Measurements from ENCODE around the gene GSG1L. TPM values are rescaled to one million over a fixed set of nuclear protein-coding genes. Genes with fewer than 3 reads are reported as not detected.
A peak's percentile ranks its signal among the peaks of the same experiment; 100 is the strongest.

The GSG1L gene
- total and polyA plus RNA-seq, 4 experiments from 2014 or later, result 0.27 TPM; not detected in 3

GRCh38 chr16:27972500-27972899, 91.0 kb downstream of the GSG1L start:
- Histone ChIP-seq H3K9me3 (ENCODE audit: control insufficient read depth in 1 of 2, low read length in 2 of 2) (no peaks in the 10 kb centered on the region), H3K4me3 (ENCODE audit: low read length in 2 of 2) (no peak overlapping the region), H3K27ac (ENCODE audit: low read depth, low read length) (no peak overlapping the region), H3K27me3 (ENCODE audit: insufficient read depth, low read length) (no peaks in the 10 kb centered on the region), H3K4me1 (ENCODE audit: insufficient read depth, low read length) (no peaks in the 10 kb centered on the region), H3K36me3 (ENCODE audit: insufficient read depth, low read length) (no peaks in the 10 kb centered on the region)
- CTCF ChIA-PET (ENCODE audit: partially characterized antibody), result interaction anchor here (0.7 to 3.1 kb wide), 17 partner anchors 9 to 305 kb away, joined by 3 to 29 read pairs (median 4); no protein-coding TSS in a partner anchor
- intact Hi-C loops (cut with micrococcal nuclease), result loop anchor here (1.0 kb wide), 1 partner anchor 98 kb away; no protein-coding TSS in a partner anchor
- peak overlapping the region in 1 of 8 donors; percentile 26 for H3K4me3 Mint-ChIP-seq
- POLR2A ChIA-PET (ENCODE audit: partially characterized antibody), result interaction anchor here (0.9 kb wide), 2 partner anchors 98 to 246 kb away, joined by 3 to 5 read pairs; no protein-coding TSS in a partner anchor
- H3K27ac Mint-ChIP-seq, result peak overlapping the region in 1 of 7 donors; percentile 66
- H3K36me3 Mint-ChIP-seq, result no peaks in the 10 kb centered on the region
- H3K27me3 Mint-ChIP-seq, result peaks cover 10 to 15% of the 10 kb centered on the region in 2 donors
- peaks cover 0 to 5% (median 2%) of the 10 kb centered on the region in 4 donors for H3K4me1 Mint-ChIP-seq
- DNase-seq, result peak; percentile 39 to 55 (median 43)
- no peaks in the 10 kb centered on the region for H3K9me3 Mint-ChIP-seq

DNA sequence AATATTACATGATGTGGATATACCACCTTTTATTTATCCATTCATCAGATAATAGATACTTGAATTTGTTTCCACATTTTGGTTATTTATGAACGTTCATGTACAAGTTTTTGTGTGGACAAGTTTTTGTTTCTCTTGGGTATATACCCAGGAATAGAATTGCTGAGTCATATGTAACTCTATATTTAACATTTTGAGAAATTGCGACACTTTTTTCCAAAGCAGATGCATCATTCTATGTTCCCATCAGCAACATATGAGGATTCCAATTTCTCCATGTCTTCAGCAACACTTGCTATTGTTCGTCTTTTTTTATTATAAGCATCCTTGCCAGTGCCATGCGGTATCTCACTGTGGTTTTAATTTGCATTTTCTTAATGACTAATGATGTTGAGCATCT, 93.9 kb downstream of the GSG1L start:
- peaks cover 3 to 4% of the 10 kb centered on the region in 2 donors for H3K27me3 Mint-ChIP-seq
- no peaks in the 10 kb centered on the region for H3K9me3 ChIP-seq (ENCODE audit: control insufficient read depth in 1 of 2, low read length in 2 of 2)
- H3K4me1 Mint-ChIP-seq, result peaks cover 0 to 5% (median 2%) of the 10 kb centered on the region in 4 donors
- POLR2A ChIA-PET (ENCODE audit: partially characterized antibody), result no interaction called here
- H3K36me3 Mint-ChIP-seq, result no peaks in the 10 kb centered on the region
- H3K4me3 Mint-ChIP-seq, result no peak overlapping the region
- intact Hi-C loops (cut with micrococcal nuclease), result no loop called here
- H3K9me3 Mint-ChIP-seq, result no peaks in the 10 kb centered on the region
- no peaks in the 10 kb centered on the region for H3K27me3 ChIP-seq (ENCODE audit: insufficient read depth, low read length)
- H3K36me3 ChIP-seq (ENCODE audit: insufficient read depth, low read length), result no peaks in the 10 kb centered on the region
- H3K27ac ChIP-seq (ENCODE audit: low read depth, low read length), result no peak overlapping the region
- no peaks in the 10 kb centered on the region for H3K4me1 ChIP-seq (ENCODE audit: insufficient read depth, low read length)
- DNase-seq, result no peak
- no peak overlapping the region for H3K4me3 ChIP-seq (ENCODE audit: low read length in 2 of 2)
- CTCF ChIA-PET (ENCODE audit: partially characterized antibody), result no interaction called here
- H3K27ac Mint-ChIP-seq, result no peak overlapping the region

DNA sequence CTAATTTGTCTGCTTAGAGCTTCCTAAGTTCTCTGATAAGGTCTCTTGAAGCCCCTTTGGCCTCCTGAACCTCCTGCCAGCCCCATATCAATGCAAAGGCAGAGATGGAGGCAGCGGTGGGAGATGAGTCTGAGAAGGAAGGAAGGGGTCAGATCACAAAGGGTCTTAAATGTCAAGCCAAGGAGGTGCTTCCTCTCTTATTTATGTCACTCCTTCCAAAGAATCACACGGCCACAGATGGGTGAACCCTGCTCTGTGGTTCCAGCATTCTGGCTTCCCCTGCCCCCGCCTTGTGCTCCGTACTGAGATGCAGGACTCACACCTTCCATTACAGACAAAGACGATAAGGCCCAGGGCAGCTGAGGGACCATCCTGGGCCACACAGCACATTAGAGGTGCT, 96.3 kb downstream of the GSG1L start:
- Histone ChIP-seq H3K27ac (ENCODE audit: low read depth, low read length) (no peak overlapping the region), H3K4me3 (ENCODE audit: low read length in 2 of 2) (no peak overlapping the region), H3K9me3 (ENCODE audit: control insufficient read depth in 1 of 2, low read length in 2 of 2) (no peaks in the 10 kb centered on the region), H3K4me1 (ENCODE audit: insufficient read depth, low read length) (no peaks in the 10 kb centered on the region), H3K36me3 (ENCODE audit: insufficient read depth, low read length) (no peaks in the 10 kb centered on the region), H3K27me3 (ENCODE audit: insufficient read depth, low read length) (no peaks in the 10 kb centered on the region)
- H3K27ac Mint-ChIP-seq, result no peak overlapping the region
- intact Hi-C loops (cut with micrococcal nuclease), result no loop called here
- no peak for DNase-seq
- peaks cover 6 to 14% of the 10 kb centered on the region in 2 donors for H3K27me3 Mint-ChIP-seq
- ChIA-PET CTCF (ENCODE audit: partially characterized antibody) (interaction anchor here (0.7 kb wide), 1 partner anchor 276 kb away, joined by 3 read pairs; no protein-coding TSS in a partner anchor), POLR2A (ENCODE audit: partially characterized antibody) (no interaction called here)
- H3K4me3 Mint-ChIP-seq, result no peak overlapping the region
- H3K36me3 Mint-ChIP-seq, result no peaks in the 10 kb centered on the region
- H3K9me3 Mint-ChIP-seq, result peaks cover 0 to 3% (median 0%) of the 10 kb centered on the region in 8 donors
- H3K4me1 Mint-ChIP-seq, result no peaks in the 10 kb centered on the region

GRCh38 chr16:27966756-27967155, 96.8 kb downstream of the GSG1L start:
- Histone ChIP-seq H3K27me3 (ENCODE audit: insufficient read depth, low read length) (no peaks in the 10 kb centered on the region), H3K36me3 (ENCODE audit: insufficient read depth, low read length) (no peaks in the 10 kb centered on the region), H3K9me3 (ENCODE audit: control insufficient read depth in 1 of 2, low read length in 2 of 2) (no peaks in the 10 kb centered on the region), H3K4me1 (ENCODE audit: insufficient read depth, low read length) (no peaks in the 10 kb centered on the region), H3K27ac (ENCODE audit: low read depth, low read length) (no peak overlapping the region), H3K4me3 (ENCODE audit: low read length in 2 of 2) (no peak overlapping the region)
- Mint-ChIP-seq H3K27ac (peak overlapping the region in 1 of 7 donors; percentile 14), H3K27me3 (peaks cover 6 to 14% of the 10 kb centered on the region in 2 donors), H3K9me3 (peaks cover 0 to 4% (median 0%) of the 10 kb centered on the region in 8 donors), H3K4me3 (no peak overlapping the region), H3K36me3 (no peaks in the 10 kb centered on the region), H3K4me1 (no peaks in the 10 kb centered on the region)
- no peak for DNase-seq
- intact Hi-C loops (cut with micrococcal nuclease), result no loop called here
- CTCF ChIA-PET (ENCODE audit: partially characterized antibody), result interaction anchor here (0.7 kb wide), 1 partner anchor 276 kb away, joined by 3 read pairs; no protein-coding TSS in a partner anchor
- POLR2A ChIA-PET (ENCODE audit: partially characterized antibody), result no interaction called here

GRCh38 chr16:27965801-27966200, 97.7 kb downstream of the GSG1L start:
- H3K4me3 ChIP-seq (ENCODE audit: low read length in 2 of 2), result no peak overlapping the region
- intact Hi-C loops (cut with micrococcal nuclease), result no loop called here
- no peak for DNase-seq
- Mint-ChIP-seq H3K27me3 (peaks cover 6 to 11% of the 10 kb centered on the region in 2 donors), H3K27ac (no peak overlapping the region), H3K36me3 (no peaks in the 10 kb centered on the region), H3K4me1 (no peaks in the 10 kb centered on the region), H3K4me3 (no peak overlapping the region), H3K9me3 (peaks cover 0 to 4% (median 0%) of the 10 kb centered on the region in 8 donors)
- no peaks in the 10 kb centered on the region for H3K27me3 ChIP-seq (ENCODE audit: insufficient read depth, low read length)
- no peaks in the 10 kb centered on the region for H3K9me3 ChIP-seq (ENCODE audit: control insufficient read depth in 1 of 2, low read length in 2 of 2)
- H3K4me1 ChIP-seq (ENCODE audit: insufficient read depth, low read length), result no peaks in the 10 kb centered on the region
- H3K36me3 ChIP-seq (ENCODE audit: insufficient read depth, low read length), result no peaks in the 10 kb centered on the region
- CTCF ChIA-PET (ENCODE audit: partially characterized antibody), result no interaction called here
- POLR2A ChIA-PET (ENCODE audit: partially characterized antibody), result no interaction called here
- no peak overlapping the region for H3K27ac ChIP-seq (ENCODE audit: low read depth, low read length)

- POLR2A ChIA-PET (ENCODE audit: partially characterized antibody), result no interaction called here
- no peak overlapping the region for H3K4me3 Mint-ChIP-seq
- H3K27me3 ChIP-seq (ENCODE audit: insufficient read depth, low read length), result no peaks in the 10 kb centered on the region
These were observed 100.0 kb downstream of the GSG1L start for GRCh38 chr16:27963471-27963965.

DNA sequence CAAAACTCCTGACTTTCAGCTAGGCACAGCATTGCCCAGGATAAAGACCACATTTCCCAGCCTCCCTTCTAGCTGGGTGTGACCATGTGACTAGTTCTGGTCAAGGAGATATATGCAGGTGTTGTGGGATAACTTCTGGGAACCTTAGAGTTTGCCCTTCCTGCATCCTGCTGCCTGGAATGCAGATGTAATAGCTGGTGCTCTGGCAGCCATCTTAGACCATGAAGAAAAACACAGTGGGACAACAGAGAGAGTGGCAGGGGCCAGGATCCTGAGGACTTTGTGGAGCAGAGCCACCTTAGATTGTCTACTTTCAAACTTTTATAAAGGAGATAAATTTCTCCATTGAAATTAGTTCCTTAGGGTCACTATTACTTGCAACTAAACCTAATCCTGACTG, 101.3 kb downstream of the GSG1L start:
- no peak overlapping the region for H3K27ac Mint-ChIP-seq
- H3K36me3 Mint-ChIP-seq, result peaks cover 0 to 4% of the 10 kb centered on the region in 2 donors
- H3K4me1 Mint-ChIP-seq, result no peaks in the 10 kb centered on the region
- H3K27ac ChIP-seq (ENCODE audit: low read depth, low read length), result no peak overlapping the region
- no peaks in the 10 kb centered on the region for H3K9me3 ChIP-seq (ENCODE audit: control insufficient read depth in 1 of 2, low read length in 2 of 2)
- no peak for DNase-seq
- ChIA-PET POLR2A (ENCODE audit: partially characterized antibody) (no interaction called here), CTCF (ENCODE audit: partially characterized antibody) (no interaction called here)
- H3K27me3 ChIP-seq (ENCODE audit: insufficient read depth, low read length), result no peaks in the 10 kb centered on the region
- no peaks in the 10 kb centered on the region for H3K4me1 ChIP-seq (ENCODE audit: insufficient read depth, low read length)
- H3K27me3 Mint-ChIP-seq, result peaks cover 8 to 16% of the 10 kb centered on the region in 2 donors
- no peak overlapping the region for H3K4me3 ChIP-seq (ENCODE audit: low read length in 2 of 2)
- intact Hi-C loops (cut with micrococcal nuclease), result no loop called here
- H3K36me3 ChIP-seq (ENCODE audit: insufficient read depth, low read length), result no peaks in the 10 kb centered on the region
- peaks cover 0 to 8% (median 4%) of the 10 kb centered on the region in 8 donors for H3K9me3 Mint-ChIP-seq
- no peak overlapping the region for H3K4me3 Mint-ChIP-seq

More at GRCh38 chr16:27963471-27963965, 100.0 kb downstream of the GSG1L start:
- no peak for DNase-seq
- CTCF ChIA-PET (ENCODE audit: partially characterized antibody), result interaction anchor here (1.4 kb wide), 1 partner anchor 9 kb away, joined by 4 read pairs; no protein-coding TSS in a partner anchor
- intact Hi-C loops (cut with micrococcal nuclease), result no loop called here
- no peaks in the 10 kb centered on the region for H3K36me3 Mint-ChIP-seq
- peaks cover 0 to 4% (median 0%) of the 10 kb centered on the region in 8 donors for H3K9me3 Mint-ChIP-seq
- Histone ChIP-seq H3K4me3 (ENCODE audit: low read length in 2 of 2) (no peak overlapping the region), H3K36me3 (ENCODE audit: insufficient read depth, low read length) (no peaks in the 10 kb centered on the region), H3K27ac (ENCODE audit: low read depth, low read length) (no peak overlapping the region), H3K9me3 (ENCODE audit: control insufficient read depth in 1 of 2, low read length in 2 of 2) (no peaks in the 10 kb centered on the region), H3K4me1 (ENCODE audit: insufficient read depth, low read length) (no peaks in the 10 kb centered on the region)
- H3K27ac Mint-ChIP-seq, result no peak overlapping the region
- peaks cover 8 to 12% of the 10 kb centered on the region in 2 donors for H3K27me3 Mint-ChIP-seq
- H3K4me1 Mint-ChIP-seq, result no peaks in the 10 kb centered on the region
